ENCODE measurements around the gene CYP2B6. TPM values are rescaled to one million over a fixed set of nuclear protein-coding genes. Genes with fewer than 3 reads are reported as not detected.
"Not testable (repeated sequence)": the region's sequence is repeated elsewhere in the genome, so short reads cannot be mapped to it uniquely, and the experiment has no call there.

CYP2B6 gene
- total RNA-seq, 1 donor from 2014 or later = 0.27 TPM

- DNase-seq (no peak), ATAC-seq (ENCODE audit: poor library complexity) (no peak)
- intact Hi-C loops (cut with DNase I) = no loop called here
Measured at GRCh38 chr19:40976134-40976533, 14.9 kb upstream of the CYP2B6 start.

- intact Hi-C loops (cut with DNase I) = no loop called here
- DNase-seq (no peak), ATAC-seq (ENCODE audit: poor library complexity) (no peak)
Measured at GRCh38 chr19:40976724-40977123, 14.4 kb upstream of the CYP2B6 start.

GRCh38 chr19:40979759-40980158, 11.3 kb upstream of the CYP2B6 start:
- ATAC-seq (ENCODE audit: poor library complexity); intact Hi-C loops (cut with DNase I): not testable (repeated sequence)

GRCh38 chr19:40980743-40981442, 10.2 kb upstream of the CYP2B6 start:
- intact Hi-C loops (cut with DNase I); DNase-seq; ATAC-seq (ENCODE audit: poor library complexity): not testable (repeated sequence)

More at GRCh38 chr19:40979759-40980158, 11.3 kb upstream of the CYP2B6 start:
- DNase-seq = not testable (repeated sequence)

GRCh38 chr19:40981591-40981990, 9.5 kb upstream of the CYP2B6 start:
- intact Hi-C loops (cut with DNase I) = no loop called here
- no peak for DNase-seq
- ATAC-seq (ENCODE audit: poor library complexity) = no peak

- ATAC-seq (ENCODE audit: poor library complexity) (no peak), DNase-seq (no peak)
- intact Hi-C loops (cut with DNase I) = no loop called here
Measured at GRCh38 chr19:40982594-40983101, 8.4 kb upstream of the CYP2B6 start.

GRCh38 chr19:40989453-40989852, 1.6 kb upstream of the CYP2B6 start:
- DNase-seq (no peak), ATAC-seq (ENCODE audit: poor library complexity) (no peak)
- intact Hi-C loops (cut with DNase I) = no loop called here

- ATAC-seq (ENCODE audit: poor library complexity) = no peak
- no peak for DNase-seq
- intact Hi-C loops (cut with DNase I) = no loop called here
Measured at GRCh38 chr19:40995355-40995754, 4.3 kb downstream of the CYP2B6 start.

GRCh38 chr19:40999018-40999417, 7.9 kb downstream of the CYP2B6 start:
- ATAC-seq (ENCODE audit: poor library complexity); intact Hi-C loops (cut with DNase I): not testable (repeated sequence)

GRCh38 chr19:41000310-41000737, 9.2 kb downstream of the CYP2B6 start:
- intact Hi-C loops (cut with DNase I) = no loop called here
- no peak for ATAC-seq (ENCODE audit: poor library complexity)

More at GRCh38 chr19:40999018-40999417, 7.9 kb downstream of the CYP2B6 start:
- DNase-seq = not testable (repeated sequence)

GRCh38 chr19:41001243-41001971, 10.3 kb downstream of the CYP2B6 start:
- DNase-seq = no peak
- no peak for ATAC-seq (ENCODE audit: poor library complexity)
- intact Hi-C loops (cut with DNase I) = no loop called here

More at GRCh38 chr19:41000310-41000737, 9.2 kb downstream of the CYP2B6 start:
- no peak for DNase-seq

GRCh38 chr19:41003656-41004055, 12.6 kb downstream of the CYP2B6 start:
- ATAC-seq (ENCODE audit: poor library complexity); DNase-seq; intact Hi-C loops (cut with DNase I): not testable (repeated sequence)

GRCh38 chr19:41009700-41010235, 18.7 kb downstream of the CYP2B6 start:
- no peak for DNase-seq
- ATAC-seq (ENCODE audit: poor library complexity) = no peak
- intact Hi-C loops (cut with DNase I) = no loop called here

- intact Hi-C loops (cut with DNase I) = no loop called here
- DNase-seq (no peak), ATAC-seq (ENCODE audit: poor library complexity) (no peak)
Measured at GRCh38 chr19:41013359-41013758, 22.3 kb downstream of the CYP2B6 start.

- ATAC-seq (ENCODE audit: poor library complexity) (no peak), DNase-seq (no peak)
- intact Hi-C loops (cut with DNase I) = no loop called here
Measured at GRCh38 chr19:41014643-41015042, 23.6 kb downstream of the CYP2B6 start.

GRCh38 chr19:41016488-41017071, 25.5 kb downstream of the CYP2B6 start:
- ATAC-seq (ENCODE audit: poor library complexity) = no peak
- intact Hi-C loops (cut with DNase I) = no loop called here
- DNase-seq = no peak

GRCh38 chr19:41018736-41019290, 27.7 kb downstream of the CYP2B6 start:
- intact Hi-C loops (cut with DNase I) = no loop called here
- no peak for ATAC-seq (ENCODE audit: poor library complexity)
- DNase-seq = no peak

GRCh38 chr19:41019346-41019745, 28.3 kb downstream of the CYP2B6 start:
- DNase-seq (no peak), ATAC-seq (ENCODE audit: poor library complexity) (no peak)
- intact Hi-C loops (cut with DNase I) = no loop called here

GRCh38 chr19:41023193-41023592, 32.1 kb downstream of the CYP2B6 start:
- no peak for ATAC-seq (ENCODE audit: poor library complexity)
- DNase-seq = no peak
- intact Hi-C loops (cut with DNase I) = no loop called here

Data from Right ventricle myocardium superior (tissue), 1 donor.